HG03064 (cell line): ENCODE data around the gene SECTM1.
A peak's percentile ranks its signal among the peaks of the same experiment; 100 is the strongest.

Experiments
- ATAC-seq: cut with Tn5 transposase; IDR thresholded peaks from one replicate; pipeline ENCODE4 v1.9.1; 2021; ENCODE audit warnings: low read depth; ENCODE audit not compliant: unreplicated experiment

The SECTM1 gene

GRCh38 chr17:82283208-82283749, 50.3 kb downstream of the SECTM1 start:
- no peak for ATAC-seq

GRCh38 chr17:82282239-82283207, 51.0 kb downstream of the SECTM1 start:
- no peak for ATAC-seq

- no peak for ATAC-seq
Observed at GRCh38 chr17:82281502-82282238, 51.9 kb downstream of the SECTM1 start.

GRCh38 chr17:82281076-82281475, 52.5 kb downstream of the SECTM1 start:
- no peak for ATAC-seq

- ATAC-seq: no peak
Observed at GRCh38 chr17:82280537-82280936, 53.0 kb downstream of the SECTM1 start.

GRCh38 chr17:82278786-82279391, 54.7 kb downstream of the SECTM1 start:
- ATAC-seq: no peak

- no peak for ATAC-seq
Observed at GRCh38 chr17:82278308-82278707, 55.3 kb downstream of the SECTM1 start.

GRCh38 chr17:82277851-82278250, 55.7 kb downstream of the SECTM1 start:
- no peak for ATAC-seq

GRCh38 chr17:82276938-82277337, 56.6 kb downstream of the SECTM1 start:
- ATAC-seq: no peak

- ATAC-seq: no peak
Observed at GRCh38 chr17:82275326-82275725, 58.2 kb downstream of the SECTM1 start.

- no peak for ATAC-seq
Observed at GRCh38 chr17:82274134-82275020, 59.2 kb downstream of the SECTM1 start.

- peak; percentile 68 for ATAC-seq
Observed at GRCh38 chr17:82273327-82274133, 60.0 kb downstream of the SECTM1 start, which contains the start of gene CSNK1D. Gene CSNK1D (minus strand): TSS chr17:82273700. CDS start chr17:82273381, 319 bp downstream.

- ATAC-seq: peak; percentile 11
Observed at GRCh38 chr17:82272495-82273326, 60.9 kb downstream of the SECTM1 start.

GRCh38 chr17:82271401-82271800, 62.2 kb downstream of the SECTM1 start:
- ATAC-seq: no peak
